ENCODE results near the gene CCDC57.

- TF ChIP-seq POLR2AphosphoS5 (IDR thresholded peaks at IDR 0.05), result no peak
- no peak for TF ChIP-seq CTCF (IDR thresholded peaks at IDR 0.05)
Observed at GRCh38 chr17:82161216-82161615, 51.4 kb downstream of the CCDC57 start.

All from transverse colon (tissue), 4 donors.